Measurements from ENCODE around the gene FAM110C.

DNA sequence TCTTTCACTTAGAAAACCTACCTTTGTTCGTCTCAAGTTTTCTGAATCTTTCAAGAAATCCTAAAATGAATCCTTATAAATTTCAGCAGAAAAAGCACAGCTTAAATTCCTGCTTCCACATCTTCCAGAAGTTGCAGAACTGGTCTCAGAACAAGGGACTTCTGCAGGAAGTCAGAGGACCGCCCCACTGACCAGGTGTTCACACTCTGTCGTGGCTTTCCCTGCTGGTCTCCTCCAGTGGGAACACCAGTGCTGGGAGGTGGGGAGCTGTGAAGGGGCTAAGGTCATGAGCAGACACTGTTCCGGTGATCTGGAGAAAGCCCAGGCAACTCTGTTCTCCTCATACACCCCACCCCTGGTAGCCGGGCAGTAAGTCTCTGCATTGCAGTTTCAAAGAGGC, 3.5 kb downstream of the FAM110C start:
- no peak for TF ChIP-seq PRDM10 (tag by site-specific recombination; IDR thresholded peaks at IDR 0.05)
- TF ChIP-seq, protein P1, sequence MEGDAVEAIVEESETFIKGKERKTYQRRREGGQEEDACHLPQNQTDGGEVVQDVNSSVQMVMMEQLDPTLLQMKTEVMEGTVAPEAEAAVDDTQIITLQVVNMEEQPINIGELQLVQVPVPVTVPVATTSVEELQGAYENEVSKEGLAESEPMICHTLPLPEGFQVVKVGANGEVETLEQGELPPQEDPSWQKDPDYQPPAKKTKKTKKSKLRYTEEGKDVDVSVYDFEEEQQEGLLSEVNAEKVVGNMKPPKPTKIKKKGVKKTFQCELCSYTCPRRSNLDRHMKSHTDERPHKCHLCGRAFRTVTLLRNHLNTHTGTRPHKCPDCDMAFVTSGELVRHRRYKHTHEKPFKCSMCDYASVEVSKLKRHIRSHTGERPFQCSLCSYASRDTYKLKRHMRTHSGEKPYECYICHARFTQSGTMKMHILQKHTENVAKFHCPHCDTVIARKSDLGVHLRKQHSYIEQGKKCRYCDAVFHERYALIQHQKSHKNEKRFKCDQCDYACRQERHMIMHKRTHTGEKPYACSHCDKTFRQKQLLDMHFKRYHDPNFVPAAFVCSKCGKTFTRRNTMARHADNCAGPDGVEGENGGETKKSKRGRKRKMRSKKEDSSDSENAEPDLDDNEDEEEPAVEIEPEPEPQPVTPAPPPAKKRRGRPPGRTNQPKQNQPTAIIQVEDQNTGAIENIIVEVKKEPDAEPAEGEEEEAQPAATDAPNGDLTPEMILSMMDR (tag by site-specific recombination; IDR thresholded peaks at IDR 0.05): no peak
- TF ChIP-seq ZSCAN18 (tag by site-specific recombination; IDR thresholded peaks at IDR 0.05): no peak
